Activated naive CD4-positive, alpha-beta T cell treated with anti-CD3 and anti-CD28 coated beads, Interleukin-2, amount 50 U/mL, for 24 hours (primary cell): ENCODE data around the gene ARHGEF6.
"Not testable (repeated sequence)": the region's sequence is repeated elsewhere in the genome, so short reads cannot be mapped to it uniquely, and the experiment has no call there.

ENCODE experiments used
- H3K27ac Mint-ChIP-seq: one replicate; pipeline ENCODE4 v1.8.0; 2021; ENCODE audit warnings: mild to moderate bottlenecking, mixed read lengths
- H3K27me3 Mint-ChIP-seq: one replicate; pipeline ENCODE4 v1.8.0; 2021; ENCODE audit warnings: mixed read lengths
- H3K36me3 Mint-ChIP-seq: one replicate; pipeline ENCODE4 v1.8.0; 2021; ENCODE audit warnings: mixed read lengths
- H3K4me1 Mint-ChIP-seq: one replicate; pipeline ENCODE4 v1.8.0; 2021; ENCODE audit warnings: mixed read lengths
- H3K4me3 Mint-ChIP-seq: one replicate; pipeline ENCODE4 v1.8.0; 2021; ENCODE audit warnings: mild to moderate bottlenecking, mixed read lengths
- H3K9me3 Mint-ChIP-seq: one replicate; pipeline ENCODE4 v1.8.0; 2021; ENCODE audit warnings: mixed read lengths

The ARHGEF6 gene, protein sequence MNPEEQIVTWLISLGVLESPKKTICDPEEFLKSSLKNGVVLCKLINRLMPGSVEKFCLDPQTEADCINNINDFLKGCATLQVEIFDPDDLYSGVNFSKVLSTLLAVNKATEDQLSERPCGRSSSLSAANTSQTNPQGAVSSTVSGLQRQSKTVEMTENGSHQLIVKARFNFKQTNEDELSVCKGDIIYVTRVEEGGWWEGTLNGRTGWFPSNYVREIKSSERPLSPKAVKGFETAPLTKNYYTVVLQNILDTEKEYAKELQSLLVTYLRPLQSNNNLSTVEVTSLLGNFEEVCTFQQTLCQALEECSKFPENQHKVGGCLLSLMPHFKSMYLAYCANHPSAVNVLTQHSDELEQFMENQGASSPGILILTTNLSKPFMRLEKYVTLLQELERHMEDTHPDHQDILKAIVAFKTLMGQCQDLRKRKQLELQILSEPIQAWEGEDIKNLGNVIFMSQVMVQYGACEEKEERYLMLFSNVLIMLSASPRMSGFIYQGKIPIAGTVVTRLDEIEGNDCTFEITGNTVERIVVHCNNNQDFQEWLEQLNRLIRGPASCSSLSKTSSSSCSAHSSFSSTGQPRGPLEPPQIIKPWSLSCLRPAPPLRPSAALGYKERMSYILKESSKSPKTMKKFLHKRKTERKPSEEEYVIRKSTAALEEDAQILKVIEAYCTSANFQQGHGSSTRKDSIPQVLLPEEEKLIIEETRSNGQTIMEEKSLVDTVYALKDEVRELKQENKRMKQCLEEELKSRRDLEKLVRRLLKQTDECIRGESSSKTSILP

DNA sequence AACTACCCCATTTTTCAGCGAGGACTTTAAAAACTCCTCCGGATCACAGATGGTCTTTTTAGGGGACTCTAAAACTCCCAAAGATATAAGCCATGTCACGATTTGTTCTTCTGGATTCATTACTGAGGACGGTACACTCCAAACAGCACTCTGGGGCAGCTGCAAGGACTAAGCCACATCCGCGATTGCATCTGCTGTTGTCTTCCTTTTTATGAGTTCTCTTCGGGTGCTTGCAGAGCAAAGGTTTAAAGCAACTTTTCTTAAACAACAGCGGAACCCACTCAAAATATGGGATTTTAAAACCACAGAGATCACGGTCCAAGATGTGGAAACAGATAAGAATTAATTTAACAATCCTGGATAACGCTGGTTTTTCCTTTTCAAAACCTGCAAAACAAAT is at the start of gene ARHGEF6:
Gene ARHGEF6, minus strand, starts transcription at position 170 of the 400 bp plus-strand sequence. Its CDS starts 50 bp downstream, at position 120.
- H3K36me3 Mint-ChIP-seq, result peaks cover 2% of the 10 kb centered on the region
- peak within 1 kb of the TSS; percentile 94 for H3K4me3 Mint-ChIP-seq
- no peaks in the 10 kb centered on the region for H3K27me3 Mint-ChIP-seq
- no peaks in the 10 kb centered on the region for H3K9me3 Mint-ChIP-seq
- peak within 1 kb of the TSS; percentile 99 for H3K27ac Mint-ChIP-seq
- H3K4me1 Mint-ChIP-seq, result peaks cover 68% of the 10 kb centered on the region

DNA sequence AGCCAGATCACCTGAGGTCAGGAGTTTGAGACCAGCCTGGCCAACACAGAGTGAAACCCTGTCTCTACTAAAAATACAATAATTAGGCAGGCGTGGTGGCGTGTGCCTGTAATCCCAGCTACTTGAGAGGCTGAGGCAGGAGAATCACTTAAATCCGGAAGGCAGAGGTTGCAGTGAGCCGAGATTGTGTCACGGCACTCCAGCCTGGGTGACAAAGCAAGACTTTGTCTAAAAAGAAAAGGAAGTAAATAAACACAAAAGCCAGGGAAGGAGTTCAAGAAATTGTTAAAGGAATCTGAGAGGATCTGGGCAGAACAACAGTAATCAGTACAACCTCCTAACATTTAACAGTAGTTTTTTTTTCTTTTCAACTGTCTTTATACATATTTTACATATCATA is 48.7 kb upstream of the ARHGEF6 start:
- H3K36me3 Mint-ChIP-seq, result peaks cover 8% of the 10 kb centered on the region
- no peak overlapping the region for H3K4me3 Mint-ChIP-seq
- H3K4me1 Mint-ChIP-seq, result no peaks in the 10 kb centered on the region
- H3K9me3 Mint-ChIP-seq, result no peaks in the 10 kb centered on the region
- no peaks in the 10 kb centered on the region for H3K27me3 Mint-ChIP-seq
- H3K27ac Mint-ChIP-seq, result no peak overlapping the region

DNA sequence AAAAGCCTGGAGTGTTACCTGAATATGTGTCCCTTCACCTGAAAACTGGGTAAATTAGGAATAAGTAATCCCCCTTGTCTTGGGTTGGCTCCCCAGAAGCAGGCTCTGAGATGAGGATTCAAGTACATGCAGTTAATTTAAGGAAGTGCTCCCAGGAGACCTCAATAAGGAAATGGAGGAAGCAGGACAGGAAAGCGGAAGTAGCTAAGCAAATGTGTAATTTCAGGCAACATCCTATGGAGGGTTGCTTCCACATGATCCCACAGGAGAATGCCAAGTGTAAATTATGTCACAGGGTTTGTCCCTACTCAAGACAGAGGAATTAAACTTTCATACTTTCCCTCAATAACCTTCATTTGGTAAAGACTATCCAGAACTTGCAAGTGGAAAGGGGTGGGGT is 48.1 kb upstream of the ARHGEF6 start:
- Mint-ChIP-seq H3K4me3 (no peak overlapping the region), H3K27ac (no peak overlapping the region), H3K9me3 (no peaks in the 10 kb centered on the region), H3K27me3 (no peaks in the 10 kb centered on the region), H3K36me3 (peaks cover 8% of the 10 kb centered on the region), H3K4me1 (no peaks in the 10 kb centered on the region)

DNA sequence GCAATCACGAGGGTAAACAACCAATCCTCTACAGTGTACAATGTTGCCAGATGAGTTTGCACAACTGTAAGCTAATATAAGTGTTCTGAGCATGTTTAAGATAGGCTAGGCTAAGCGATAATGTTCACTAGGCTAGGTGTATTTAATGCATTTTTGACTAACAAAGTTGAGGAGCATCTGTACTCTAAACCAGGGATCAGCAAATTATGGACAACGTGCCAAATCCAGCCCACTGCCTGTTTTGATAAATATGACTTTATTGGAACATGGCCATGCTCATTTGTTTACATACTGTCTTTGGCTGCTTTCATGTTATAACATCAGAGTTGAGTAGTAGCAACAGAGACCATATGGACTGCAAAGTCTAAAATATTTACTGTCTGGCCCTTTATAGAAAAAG is 46.3 kb upstream of the ARHGEF6 start:
- peaks cover 8% of the 10 kb centered on the region for H3K36me3 Mint-ChIP-seq
- no peaks in the 10 kb centered on the region for H3K9me3 Mint-ChIP-seq
- no peak overlapping the region for H3K4me3 Mint-ChIP-seq
- H3K27ac Mint-ChIP-seq, result no peak overlapping the region
- H3K27me3 Mint-ChIP-seq, result no peaks in the 10 kb centered on the region
- no peaks in the 10 kb centered on the region for H3K4me1 Mint-ChIP-seq

DNA sequence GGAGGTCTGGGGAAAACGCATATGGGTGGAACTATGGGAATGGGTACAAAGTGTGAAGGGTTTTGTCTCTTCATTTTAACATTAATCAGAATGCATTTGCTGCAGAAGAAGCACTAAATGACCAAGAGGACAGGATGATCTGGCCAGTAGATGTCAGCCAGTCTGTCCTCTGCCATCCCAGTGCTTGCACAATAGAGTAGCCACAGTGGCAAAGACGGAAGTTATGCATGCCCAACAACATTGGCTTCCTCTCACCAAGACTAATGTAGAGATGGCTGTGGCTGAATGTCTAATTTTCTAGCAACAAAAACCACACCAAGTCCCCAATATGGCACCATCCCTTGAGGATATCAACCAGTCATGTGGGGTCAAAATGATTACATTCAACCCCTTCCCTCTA is 45.0 kb upstream of the ARHGEF6 start:
- Mint-ChIP-seq H3K9me3 (no peaks in the 10 kb centered on the region), H3K4me1 (no peaks in the 10 kb centered on the region), H3K27ac (no peak overlapping the region), H3K4me3 (no peak overlapping the region), H3K36me3 (peaks cover 4% of the 10 kb centered on the region), H3K27me3 (no peaks in the 10 kb centered on the region)

DNA sequence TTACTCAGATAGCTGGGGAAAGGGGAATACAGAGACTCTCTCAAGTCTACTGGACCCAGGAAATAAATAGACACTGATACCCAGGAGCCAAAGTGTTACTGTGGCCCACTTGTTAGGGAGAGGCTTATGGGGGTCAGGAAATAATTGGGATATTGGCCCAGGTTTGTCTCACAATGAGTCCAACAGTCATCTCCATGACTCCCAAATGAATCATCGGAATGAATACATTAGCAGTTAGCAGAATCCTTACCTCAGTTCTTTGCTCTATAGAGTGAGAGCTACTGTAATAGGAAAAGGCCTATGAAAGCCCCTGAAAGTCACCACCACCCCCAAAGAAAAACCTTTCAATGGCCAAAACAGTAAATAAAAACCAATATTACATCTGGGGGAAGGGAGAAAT is 42.4 kb upstream of the ARHGEF6 start:
- peaks cover 7% of the 10 kb centered on the region for H3K36me3 Mint-ChIP-seq
- H3K27ac Mint-ChIP-seq, result no peak overlapping the region
- H3K27me3 Mint-ChIP-seq, result no peaks in the 10 kb centered on the region
- no peak overlapping the region for H3K4me3 Mint-ChIP-seq
- H3K4me1 Mint-ChIP-seq, result no peaks in the 10 kb centered on the region
- H3K9me3 Mint-ChIP-seq, result no peaks in the 10 kb centered on the region

DNA sequence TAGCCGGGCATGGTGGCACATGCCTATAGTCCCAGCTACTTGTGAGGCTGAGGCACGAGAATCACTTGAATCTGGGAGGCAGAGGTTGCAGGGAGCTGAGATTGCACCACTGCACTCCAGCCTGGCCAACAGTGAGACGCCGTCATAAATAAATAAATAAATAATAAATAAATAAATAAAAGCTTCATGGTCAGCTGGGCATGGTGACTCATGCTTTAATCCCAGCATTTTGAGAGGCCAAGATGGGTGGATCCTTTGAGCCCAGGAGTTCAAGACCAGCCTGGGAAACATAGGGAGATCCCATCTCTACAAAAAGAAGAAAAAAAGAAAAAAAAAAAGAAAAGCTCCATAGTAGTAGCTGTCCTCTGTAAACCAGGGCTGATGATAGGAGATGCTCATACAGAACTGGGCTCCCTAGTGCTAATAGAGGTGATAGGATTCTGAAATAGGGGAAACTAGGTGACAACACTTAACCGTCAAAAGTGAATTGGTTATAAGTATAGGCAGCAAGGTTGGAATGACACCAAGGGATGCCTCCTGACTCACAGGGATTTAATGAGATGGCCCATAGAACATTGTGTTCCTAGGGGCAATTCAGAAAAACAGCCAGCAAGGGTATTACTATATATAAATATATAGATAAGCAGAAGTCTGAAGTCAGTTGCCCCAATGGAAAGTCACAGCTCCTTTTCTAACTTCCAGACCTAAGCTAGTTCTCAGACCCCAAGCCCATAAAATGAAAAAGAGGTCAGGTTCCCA is 41.8 kb upstream of the ARHGEF6 start:
- H3K36me3 Mint-ChIP-seq, result peaks cover 7% of the 10 kb centered on the region
- H3K27ac Mint-ChIP-seq, result no peak overlapping the region
- H3K4me3 Mint-ChIP-seq, result no peak overlapping the region
- no peaks in the 10 kb centered on the region for H3K9me3 Mint-ChIP-seq
- H3K4me1 Mint-ChIP-seq, result no peaks in the 10 kb centered on the region
- no peaks in the 10 kb centered on the region for H3K27me3 Mint-ChIP-seq

DNA sequence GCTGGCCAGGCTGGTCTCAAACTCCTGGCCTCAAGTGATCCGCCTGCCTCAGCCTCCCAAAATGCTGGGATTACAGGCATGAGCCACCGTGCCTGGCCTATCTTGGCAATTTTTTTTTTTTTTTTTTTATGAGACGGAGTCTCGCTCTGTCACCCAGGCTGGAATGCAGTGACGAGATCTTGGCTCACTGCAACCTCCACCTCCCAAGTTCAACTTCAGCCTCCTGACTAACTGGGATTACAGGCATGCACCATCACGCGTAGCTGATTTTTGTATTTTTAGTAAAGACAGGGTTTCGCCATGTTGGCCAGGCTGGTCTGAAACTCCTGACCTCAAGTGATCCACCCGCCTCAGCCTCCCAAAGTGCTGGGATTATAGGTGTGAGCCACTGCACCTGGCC is 39.0 kb upstream of the ARHGEF6 start:
- not testable (repeated sequence) for H3K27me3 Mint-ChIP-seq, H3K4me1 Mint-ChIP-seq, H3K36me3 Mint-ChIP-seq, H3K9me3 Mint-ChIP-seq, H3K4me3 Mint-ChIP-seq, H3K27ac Mint-ChIP-seq

DNA sequence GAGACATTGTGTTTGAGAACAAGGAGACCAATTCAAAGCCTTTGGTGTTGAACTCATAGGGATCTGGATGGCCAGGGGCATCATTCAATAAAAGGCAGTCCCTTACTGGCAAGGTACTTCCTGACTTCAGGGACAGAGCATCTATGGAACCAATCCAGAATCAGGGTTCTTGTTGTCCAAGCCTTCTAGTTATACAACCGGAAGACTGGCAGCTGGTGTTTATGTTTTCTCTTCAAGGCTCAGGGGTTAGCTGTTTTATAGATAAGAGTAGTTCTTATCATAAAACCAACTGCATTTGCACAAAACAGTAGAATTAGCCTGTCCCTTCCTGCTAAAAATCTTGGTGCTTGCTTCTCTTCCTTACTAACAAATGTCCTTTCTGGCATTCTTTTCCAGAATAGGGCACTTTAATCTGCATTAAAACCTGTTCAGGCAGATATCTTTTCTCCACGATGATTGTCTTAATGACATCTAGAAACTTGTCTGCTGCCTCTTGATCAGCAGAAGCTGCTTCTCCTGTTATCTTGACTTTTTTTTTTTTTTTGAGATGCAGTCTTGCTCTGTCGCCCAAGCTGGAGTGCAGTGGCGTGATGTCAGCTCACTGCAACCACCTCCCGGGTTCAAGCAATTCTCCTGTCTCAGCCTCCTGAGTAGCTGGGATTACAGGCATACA is 38.4 kb upstream of the ARHGEF6 start:
- no peaks in the 10 kb centered on the region for H3K27me3 Mint-ChIP-seq
- peaks cover 5% of the 10 kb centered on the region for H3K36me3 Mint-ChIP-seq
- H3K27ac Mint-ChIP-seq, result no peak overlapping the region
- no peak overlapping the region for H3K4me3 Mint-ChIP-seq
- no peaks in the 10 kb centered on the region for H3K4me1 Mint-ChIP-seq
- no peaks in the 10 kb centered on the region for H3K9me3 Mint-ChIP-seq

DNA sequence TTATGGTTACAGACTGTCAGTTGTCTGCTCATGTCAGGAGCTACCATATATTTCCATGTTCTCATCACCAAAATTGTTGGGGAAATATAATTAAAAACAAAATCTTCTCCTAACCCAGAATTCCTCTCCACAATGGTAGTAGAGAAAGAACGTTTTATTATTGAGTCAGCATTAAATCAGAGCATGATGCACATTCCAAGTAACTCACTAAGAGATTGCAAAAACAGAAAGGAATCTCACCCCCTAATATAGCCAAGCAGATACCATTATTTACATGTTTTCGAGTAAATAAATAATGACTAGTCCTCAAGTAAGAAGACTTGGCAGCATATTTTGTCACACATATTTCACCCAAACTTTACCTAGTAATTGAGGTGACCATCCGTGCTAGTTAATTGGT is 36.2 kb upstream of the ARHGEF6 start:
- no peak overlapping the region for H3K27ac Mint-ChIP-seq
- no peak overlapping the region for H3K4me3 Mint-ChIP-seq
- H3K36me3 Mint-ChIP-seq, result peaks cover 5% of the 10 kb centered on the region
- no peaks in the 10 kb centered on the region for H3K4me1 Mint-ChIP-seq
- H3K27me3 Mint-ChIP-seq, result no peaks in the 10 kb centered on the region
- no peaks in the 10 kb centered on the region for H3K9me3 Mint-ChIP-seq

DNA sequence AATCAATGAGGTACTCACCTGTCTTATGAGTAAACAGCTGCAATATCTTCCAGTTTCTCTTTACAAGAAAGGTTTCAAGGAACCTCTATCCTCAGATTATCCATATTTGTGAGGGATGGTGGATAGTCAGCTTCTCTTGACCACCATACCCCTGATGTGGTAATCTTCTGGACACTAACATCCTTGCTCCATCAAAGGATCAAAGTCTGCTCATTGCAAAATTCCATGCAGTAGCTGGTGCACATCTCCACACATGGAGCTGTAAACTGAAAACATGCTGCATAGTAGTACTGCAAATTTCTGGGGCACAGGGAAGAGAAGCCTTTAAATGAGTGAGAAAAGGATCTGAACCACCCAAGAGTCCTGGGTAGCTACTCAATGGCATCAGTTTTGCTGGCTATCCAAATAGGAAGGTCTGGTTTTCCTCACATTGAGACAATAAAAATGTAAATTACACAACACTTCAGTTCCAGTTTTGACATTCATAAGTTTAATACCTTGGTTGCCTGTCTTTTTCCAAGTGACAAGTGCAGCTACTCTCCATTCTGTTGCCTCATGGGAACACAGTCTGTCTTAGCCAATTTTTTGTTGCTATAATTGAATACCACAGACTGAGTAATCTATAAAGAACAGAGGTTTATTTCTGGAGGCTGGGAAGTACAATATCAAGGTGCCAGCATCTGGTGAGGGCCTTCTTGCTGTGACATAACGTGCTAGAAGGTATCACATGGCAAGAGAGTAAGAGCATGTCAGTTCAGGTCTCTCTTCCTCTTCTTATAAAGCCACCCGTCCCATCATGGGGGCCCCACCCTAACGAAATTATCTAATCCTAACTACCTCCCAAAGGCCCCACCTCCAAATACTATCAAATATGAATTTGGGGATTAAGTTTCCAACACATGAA is 34.4 kb upstream of the ARHGEF6 start:
- no peak overlapping the region for H3K4me3 Mint-ChIP-seq
- peaks cover 5% of the 10 kb centered on the region for H3K36me3 Mint-ChIP-seq
- H3K4me1 Mint-ChIP-seq, result peaks cover 6% of the 10 kb centered on the region
- no peaks in the 10 kb centered on the region for H3K9me3 Mint-ChIP-seq
- H3K27me3 Mint-ChIP-seq, result no peaks in the 10 kb centered on the region
- H3K27ac Mint-ChIP-seq, result no peak overlapping the region

DNA sequence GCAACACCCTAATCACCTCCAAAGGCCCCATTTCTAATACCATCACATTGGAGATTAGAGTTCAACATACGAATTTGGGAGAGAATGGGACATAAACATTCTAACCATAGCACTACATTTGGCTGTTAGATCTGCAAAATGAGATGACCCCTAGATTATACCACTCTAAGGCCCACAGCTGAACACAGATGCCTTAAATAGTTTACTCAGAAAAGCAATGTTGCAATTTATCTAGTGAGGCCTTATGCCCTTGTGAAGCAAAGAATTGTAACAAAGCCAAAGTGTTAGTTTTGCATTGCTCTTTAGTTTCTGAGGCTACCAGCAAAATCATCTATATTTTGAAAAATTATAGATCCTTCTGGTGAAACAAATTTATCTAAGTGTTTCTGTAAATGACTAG is 31.6 kb upstream of the ARHGEF6 start:
- no peaks in the 10 kb centered on the region for H3K36me3 Mint-ChIP-seq
- no peaks in the 10 kb centered on the region for H3K27me3 Mint-ChIP-seq
- H3K27ac Mint-ChIP-seq, result no peak overlapping the region
- no peaks in the 10 kb centered on the region for H3K9me3 Mint-ChIP-seq
- H3K4me1 Mint-ChIP-seq, result peaks cover 6% of the 10 kb centered on the region
- H3K4me3 Mint-ChIP-seq, result no peak overlapping the region

DNA sequence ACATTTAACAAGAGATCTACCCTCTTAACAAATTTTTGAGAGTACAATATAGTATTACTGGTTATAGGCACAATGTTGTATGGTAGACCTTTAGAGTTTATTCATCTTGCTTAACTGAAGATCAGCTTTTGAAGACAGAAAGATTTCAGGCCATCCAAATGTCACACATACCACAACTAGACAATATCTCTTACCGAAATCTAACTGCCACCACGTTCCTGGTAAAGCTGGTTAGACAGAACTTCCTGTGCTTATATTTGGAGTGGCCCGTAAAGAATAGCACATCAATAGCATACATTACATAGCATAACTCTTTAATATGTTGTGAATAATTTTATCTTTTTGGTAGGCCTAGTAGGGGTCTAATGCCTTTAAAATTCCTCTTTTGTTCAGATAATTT is 29.8 kb upstream of the ARHGEF6 start:
- Mint-ChIP-seq H3K27ac (peak overlapping the region; percentile 65), H3K36me3 (peaks cover 1% of the 10 kb centered on the region), H3K9me3 (no peaks in the 10 kb centered on the region), H3K27me3 (no peaks in the 10 kb centered on the region), H3K4me3 (no peak overlapping the region), H3K4me1 (peaks cover 6% of the 10 kb centered on the region)

DNA sequence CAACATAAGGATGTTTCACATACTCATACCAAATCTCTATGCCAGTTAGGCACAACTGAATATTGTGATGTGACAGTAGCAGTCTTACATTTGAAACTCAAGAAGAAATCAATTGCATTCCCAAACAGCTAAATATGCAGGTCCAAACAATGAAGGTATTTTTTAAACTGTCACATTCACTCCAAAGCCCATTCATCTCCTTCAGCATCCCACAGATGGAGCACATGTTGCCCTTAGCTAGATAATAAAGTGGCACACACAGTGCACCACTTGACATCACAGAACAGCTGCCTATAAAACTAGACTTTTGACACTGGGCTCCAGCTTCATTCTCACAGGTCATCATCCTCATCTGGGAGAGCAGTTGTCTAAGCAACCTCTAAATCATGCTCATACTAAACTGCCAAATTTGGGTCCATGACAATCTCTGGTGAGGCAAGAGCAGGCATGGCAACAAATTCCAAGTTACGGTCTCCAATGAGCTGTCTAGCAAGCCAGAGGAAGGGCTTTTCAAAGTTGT is 26.2 kb upstream of the ARHGEF6 start:
- H3K4me3 Mint-ChIP-seq, result no peak overlapping the region
- peaks cover 6% of the 10 kb centered on the region for H3K4me1 Mint-ChIP-seq
- H3K27me3 Mint-ChIP-seq, result no peaks in the 10 kb centered on the region
- H3K9me3 Mint-ChIP-seq, result no peaks in the 10 kb centered on the region
- H3K27ac Mint-ChIP-seq, result no peak overlapping the region
- H3K36me3 Mint-ChIP-seq, result peaks cover 1% of the 10 kb centered on the region
